HG02763 (cell line): ENCODE results near the gene PRSS1.
"Not testable (repeated sequence)": the region's sequence is repeated elsewhere in the genome, so short reads cannot be mapped to it uniquely, and the experiment has no call there.

Experiments used
- ATAC-seq: cut with Tn5 transposase; IDR thresholded peaks from one replicate; pipeline ENCODE4 v1.9.1; 2021; ENCODE audit warnings: mild to moderate bottlenecking, moderate library complexity; ENCODE audit not compliant: unreplicated experiment

PRSS1 gene

DNA sequence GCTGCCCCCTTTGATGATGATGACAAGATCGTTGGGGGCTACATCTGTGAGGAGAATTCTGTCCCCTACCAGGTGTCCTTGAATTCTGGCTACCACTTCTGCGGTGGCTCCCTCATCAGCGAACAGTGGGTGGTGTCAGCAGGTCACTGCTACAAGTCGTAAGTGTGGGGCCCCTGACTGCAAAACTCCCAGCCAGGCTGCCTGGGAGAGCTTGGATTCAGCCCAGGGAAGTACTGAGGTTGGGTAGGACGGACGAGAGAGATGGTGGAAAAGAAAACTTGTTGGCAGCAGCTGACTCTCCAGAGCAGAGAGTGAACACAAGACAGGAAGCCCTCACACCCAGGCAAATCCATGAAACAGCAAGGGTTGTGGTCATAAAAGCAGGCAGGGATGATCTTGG lies 22.8 kb downstream of the PRSS1 start:
- ATAC-seq: no peak

DNA sequence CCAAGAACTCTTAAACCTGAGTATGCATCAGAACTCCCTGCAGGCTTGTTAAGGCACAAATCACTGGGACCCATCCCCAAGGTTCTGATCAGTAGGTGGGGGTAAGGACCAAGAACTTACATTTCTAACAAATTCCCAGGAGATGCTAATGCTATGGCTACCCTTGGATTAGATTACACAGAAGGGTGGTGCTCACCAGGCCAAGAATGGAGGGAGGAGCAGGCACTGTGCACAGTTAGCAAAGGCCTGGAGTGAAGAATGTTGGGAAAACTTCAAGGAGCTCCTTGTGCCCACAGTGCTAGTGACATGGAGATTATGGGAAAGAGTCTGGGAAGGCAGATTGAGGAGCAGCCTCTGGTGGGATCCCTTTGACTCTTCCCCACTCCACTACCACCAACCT lies 23.4 kb downstream of the PRSS1 start:
- no peak for ATAC-seq

DNA sequence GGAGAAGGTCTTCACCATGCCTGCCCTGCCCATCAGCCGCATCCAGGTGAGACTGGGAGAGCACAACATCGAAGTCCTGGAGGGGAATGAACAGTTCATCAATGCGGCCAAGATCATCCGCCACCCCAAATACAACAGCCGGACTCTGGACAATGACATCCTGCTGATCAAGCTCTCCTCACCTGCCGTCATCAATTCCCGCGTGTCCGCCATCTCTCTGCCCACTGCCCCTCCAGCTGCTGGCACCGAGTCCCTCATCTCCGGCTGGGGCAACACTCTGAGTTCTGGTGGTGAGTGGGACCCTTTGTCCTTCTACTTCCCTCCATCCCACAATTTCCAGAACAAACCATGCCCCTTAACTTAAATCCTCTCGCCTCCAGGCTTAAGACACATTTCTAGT lies 24.0 kb downstream of the PRSS1 start:
- ATAC-seq: no peak

DNA sequence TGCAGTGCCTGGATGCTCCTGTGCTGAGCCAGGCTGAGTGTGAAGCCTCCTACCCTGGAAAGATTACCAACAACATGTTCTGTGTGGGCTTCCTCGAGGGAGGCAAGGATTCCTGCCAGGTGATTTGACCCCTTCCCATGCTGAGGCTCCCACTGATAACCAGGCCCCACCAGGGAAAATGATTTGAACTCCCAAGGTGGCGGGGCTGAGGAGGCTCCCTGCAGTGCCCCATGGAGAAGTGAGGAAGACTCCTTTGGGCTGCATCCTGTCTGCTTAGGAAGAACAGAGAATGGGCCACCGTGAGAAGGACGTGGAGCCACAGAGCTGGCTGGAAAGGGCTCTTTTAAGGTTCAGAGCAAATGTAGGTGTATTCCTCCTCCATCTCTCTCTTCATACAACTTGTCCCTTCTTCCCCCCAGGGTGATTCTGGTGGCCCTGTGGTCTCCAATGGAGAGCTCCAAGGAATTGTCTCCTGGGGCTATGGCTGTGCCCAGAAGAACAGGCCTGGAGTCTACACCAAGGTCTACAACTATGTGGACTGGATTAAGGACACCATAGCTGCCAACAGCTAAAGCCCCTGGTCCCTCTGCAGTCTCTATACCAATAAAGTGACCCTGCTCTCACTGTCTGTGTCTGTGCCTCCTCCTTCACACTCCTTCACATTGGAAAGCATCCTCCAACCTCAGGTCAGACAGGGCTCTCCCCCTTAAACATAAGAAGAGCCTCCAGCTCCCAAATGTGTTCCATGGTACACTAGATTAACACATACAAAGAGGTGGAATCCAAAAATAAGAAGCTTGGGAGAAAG lies 24.9 kb downstream of the PRSS1 start:
- no peak for ATAC-seq

DNA sequence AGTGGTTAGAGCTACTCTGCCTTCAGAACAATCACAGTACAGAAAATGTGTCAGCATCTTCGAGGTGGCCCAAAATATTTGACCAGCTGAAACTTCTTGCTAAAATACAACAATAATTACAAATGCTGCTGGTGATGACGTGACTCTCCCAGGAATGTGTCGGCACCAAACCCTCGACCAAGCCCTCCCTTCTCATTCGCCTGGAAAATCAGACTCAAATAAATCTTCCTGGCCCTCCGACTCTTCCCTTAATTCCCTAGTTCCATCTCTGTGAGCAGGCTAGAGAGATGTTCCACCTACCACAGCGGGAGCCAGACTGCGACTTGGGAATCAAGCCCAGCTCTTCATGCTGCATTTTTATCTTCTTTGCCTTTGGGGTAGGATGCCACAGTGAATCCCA lies 25.6 kb downstream of the PRSS1 start:
- no peak for ATAC-seq

DNA sequence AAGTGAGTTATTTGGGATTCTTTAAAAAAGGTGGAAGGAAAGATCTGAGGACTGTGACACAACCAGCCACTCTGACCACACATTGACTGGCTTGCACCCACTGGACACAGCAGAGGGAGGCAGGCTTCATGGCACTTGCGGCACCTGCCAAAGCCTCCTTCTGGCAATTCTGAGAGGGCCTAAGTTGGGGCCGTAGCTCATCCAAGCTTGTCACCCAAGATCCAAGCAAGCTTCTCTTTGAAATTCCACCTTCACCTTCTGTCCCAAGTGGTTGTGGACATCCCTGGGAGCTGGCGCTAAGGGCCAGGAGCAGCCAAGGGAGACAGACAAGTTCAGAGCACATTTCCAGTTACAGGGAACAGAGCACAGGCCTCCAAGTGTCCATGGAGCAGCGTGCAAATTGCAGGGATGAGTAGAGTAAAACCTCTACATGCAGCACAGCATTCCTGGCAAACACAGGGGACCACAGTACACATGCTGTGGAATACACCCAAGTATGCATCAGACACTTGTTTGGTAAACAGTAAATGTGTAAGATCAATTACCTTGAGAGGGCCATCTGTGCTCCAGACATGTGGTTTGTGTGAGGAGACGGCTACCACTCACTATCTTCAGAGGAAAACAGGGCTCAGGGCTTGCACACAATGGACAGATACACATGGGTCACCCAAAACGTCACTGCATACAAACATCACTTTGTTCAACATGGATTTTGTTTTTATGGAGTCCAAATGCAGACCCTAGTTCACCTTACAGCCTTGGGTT lies 26.3 kb downstream of the PRSS1 start:
- ATAC-seq: not testable (repeated sequence)

DNA sequence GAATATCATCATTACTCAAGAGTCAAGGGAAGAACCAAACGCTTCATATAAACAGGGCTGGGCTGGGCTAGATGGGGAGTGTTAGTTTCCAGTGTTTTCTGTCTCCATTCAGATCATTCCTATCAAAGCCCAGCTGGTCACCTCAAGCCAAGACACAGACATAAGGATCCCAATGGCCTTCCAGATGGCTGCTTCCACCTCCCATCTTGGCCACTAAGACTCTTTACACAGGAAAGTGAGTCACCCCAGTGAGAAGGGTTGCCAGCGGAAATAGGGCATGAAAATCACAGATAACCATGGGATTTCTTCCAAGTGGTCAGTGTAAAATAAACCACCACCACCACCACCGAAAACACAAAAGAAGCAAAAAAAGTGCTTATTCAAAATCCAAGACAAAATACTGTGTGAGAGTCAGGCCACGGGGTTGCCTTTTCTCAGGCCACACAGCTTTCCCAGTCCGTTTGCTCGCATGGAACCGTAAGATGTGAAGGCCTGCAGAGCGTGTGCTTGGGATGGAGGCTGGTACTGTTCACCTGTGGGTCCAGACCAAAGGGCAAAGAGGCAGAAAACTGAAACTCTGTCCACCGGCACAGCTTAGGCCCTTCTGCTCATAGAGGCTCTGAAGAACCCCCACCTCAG lies 27.1 kb downstream of the PRSS1 start:
- ATAC-seq: no peak

DNA sequence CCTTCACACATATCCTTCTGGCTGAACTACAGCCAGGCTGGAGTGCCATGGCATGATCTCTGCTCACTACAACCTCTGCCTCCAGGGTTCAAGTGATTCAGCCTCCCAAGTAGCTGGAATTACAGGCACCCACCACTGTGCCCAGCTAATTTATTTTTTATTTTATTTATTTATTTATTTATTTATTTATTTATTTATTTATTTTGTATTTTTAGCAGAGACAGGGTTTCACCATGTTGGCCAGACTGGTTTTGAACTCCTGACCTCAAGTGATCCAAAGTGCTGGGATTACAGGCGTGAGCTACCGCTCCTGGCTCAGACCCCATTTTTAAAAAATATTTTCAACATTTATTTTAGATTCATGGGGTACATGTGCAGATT lies 27.6 kb downstream of the PRSS1 start:
- not testable (repeated sequence) for ATAC-seq

DNA sequence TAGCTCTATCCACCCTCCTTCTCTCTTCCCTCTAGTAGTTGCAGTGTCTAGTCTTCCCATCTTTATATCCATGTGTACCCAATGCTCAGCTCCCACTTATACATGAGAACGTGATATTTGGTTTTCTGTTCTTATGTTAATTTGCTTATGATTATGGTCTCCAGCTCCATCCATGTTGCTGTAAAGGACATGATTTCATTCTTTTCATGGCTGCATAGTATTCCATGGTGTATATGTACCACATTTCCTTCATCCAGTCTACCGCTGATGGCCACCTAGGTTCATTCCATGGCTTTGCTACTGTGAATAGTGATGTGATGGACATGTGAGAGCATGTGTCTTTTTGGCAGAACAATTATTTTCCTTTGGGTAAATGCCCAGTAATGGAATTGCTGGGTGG lies 28.0 kb downstream of the PRSS1 start:
- ATAC-seq: no peak

DNA sequence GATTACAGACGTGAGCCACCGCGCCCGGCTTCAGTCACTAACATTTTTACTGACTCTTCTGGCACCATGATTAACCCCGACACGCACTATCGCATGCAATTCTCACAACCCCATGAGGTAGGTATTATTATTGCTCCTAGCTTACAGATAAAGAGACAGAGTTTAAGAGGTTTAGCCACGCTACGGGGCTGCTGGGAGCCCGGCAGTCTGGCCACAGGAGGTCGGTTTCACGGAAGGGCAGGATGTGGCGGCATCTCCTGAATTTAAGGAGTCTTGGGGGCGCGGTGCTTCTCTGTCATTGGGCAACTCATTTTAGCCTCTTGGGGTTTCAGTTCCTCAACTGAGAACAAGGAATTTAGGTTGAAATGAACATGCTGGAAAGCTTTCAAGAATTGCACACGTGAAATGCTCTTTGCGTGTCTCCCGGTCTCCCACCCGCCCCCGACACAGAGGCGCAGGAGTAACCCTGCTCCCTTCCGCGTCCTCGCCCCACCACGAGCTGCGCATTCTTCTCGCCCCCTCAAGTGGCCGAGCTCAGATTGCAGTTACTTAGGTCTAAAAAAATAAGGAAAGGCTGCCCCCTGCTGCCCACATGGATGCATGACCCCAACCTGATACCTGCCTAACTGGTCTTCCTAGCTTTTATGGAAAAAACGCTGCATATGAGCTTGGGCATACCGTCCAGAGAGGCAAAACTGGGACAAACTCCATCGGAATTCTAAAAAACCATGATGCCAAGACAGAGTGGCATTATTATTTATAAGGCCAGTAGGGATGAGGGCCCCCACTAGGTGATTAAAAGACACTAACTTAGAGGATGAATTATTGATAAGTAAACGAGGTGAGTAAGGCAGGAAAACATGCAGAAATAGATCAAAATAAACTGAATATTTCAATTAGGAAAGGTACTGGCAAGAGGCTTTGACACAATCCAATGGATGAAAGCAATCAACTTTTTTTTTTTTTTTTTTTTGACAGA lies 33.9 kb downstream of the PRSS1 start:
- ATAC-seq: peak; percentile 93

DNA sequence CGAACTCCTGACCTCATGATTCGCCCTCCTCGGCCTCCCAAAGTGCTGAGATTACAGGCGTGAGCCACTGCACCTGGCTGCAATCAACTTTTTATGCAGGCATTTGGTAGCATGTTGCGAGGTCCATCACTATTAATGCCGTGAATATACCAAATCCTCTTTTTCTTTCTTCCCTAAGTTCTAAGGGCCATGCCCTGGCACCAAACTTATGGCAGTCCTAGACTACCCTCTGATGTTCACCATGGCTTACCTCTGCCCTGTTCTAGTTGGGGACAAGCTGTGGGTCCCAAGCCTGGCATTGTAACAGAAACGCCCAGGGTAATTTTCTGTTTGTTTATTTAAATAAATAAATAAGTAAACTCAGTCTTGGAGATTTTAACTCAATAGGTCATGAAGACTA lies 34.8 kb downstream of the PRSS1 start:
- ATAC-seq: no peak

DNA sequence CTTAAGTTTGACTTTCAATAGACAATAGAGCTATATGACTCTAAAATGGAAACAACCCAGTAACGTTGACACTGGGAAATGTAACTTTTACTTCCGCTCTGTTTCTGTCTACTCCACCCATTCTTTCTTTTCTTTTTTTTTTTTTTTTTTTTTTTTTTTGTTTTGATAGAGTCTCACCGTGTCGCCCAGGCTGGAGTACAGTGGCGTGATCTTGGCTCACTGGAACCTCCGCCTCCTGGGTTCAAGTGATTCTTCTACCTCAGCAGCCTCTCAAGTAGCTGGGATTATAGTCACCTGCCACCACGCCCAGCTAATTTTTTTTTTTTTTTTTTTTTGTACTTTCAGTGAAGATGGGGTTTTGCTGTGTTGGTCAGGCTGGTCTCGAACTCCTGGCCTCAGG lies 35.4 kb downstream of the PRSS1 start:
- ATAC-seq: no peak

DNA sequence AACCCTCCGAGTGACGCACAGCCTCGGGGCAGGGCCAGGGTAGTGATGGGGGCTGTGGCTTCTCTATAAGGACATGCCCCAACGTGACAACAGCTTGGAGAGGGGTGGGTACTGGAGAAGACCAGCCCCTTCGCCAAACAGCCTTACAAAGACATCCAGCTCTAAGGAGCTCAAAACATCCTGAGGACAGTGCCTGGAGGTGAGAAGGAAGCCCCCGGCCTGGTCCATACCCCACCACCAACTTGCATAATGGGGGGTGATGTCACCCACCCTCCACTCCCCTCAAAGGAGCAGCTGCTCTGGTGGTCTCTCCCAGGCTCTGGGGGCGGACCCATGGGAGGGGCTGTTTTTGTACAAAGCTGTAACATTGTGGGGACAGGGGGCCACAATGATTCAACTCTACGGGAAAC lies 36.6 kb downstream of the PRSS1 start:
- no peak for ATAC-seq

DNA sequence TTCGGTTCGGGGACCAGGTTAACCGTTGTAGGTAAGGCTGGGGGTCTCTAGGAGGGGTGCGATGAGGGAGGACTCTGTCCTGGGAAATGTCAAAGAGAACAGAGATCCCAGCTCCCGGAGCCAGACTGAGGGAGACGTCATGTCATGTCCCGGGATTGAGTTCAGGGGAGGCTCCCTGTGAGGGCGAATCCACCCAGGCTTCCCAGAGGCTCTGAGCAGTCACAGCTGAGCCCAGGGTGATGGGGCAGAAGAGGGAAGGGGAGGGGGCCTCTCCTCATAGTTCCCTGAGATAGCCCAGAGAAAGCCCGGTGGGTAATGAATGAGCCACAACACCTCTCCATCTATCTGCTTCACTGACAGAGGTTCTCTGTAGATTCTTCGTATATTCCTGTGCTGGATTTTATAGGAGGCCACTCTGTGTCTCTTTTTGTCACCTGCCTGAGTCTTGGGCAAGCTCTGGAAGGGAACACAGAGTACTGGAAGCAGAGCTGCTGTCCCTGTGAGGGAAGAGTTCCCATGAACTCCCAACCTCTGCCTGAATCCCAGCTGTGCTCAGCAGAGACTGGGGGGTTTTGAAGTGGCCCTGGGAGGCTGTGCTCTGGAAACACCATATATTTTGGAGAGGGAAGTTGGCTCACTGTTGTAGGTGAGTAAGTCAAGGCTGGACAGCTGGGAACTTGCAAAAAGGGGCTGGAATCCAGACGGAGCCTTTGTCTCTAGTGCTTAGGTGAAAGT lies 37.9 kb downstream of the PRSS1 start:
- no peak for ATAC-seq

DNA sequence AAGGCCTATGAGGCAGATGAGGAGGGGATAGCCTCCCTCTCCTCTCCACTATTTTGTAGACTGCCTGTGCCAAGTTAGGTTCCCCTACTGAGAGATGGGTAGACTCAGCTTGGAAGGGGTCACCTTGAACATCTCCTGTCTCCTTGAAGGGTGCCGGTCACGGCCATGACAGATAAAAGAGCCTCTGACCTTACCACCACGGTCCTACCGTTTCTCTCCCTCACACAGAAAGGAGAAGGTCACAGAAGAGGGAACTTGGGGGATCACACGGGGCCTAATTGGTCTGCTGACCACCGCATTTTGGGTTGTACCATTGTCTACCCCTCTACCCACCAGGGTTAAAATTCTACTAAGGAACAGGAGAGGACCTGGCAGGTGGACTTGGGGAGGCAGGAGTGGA lies 38.5 kb downstream of the PRSS1 start:
- ATAC-seq: no peak

DNA sequence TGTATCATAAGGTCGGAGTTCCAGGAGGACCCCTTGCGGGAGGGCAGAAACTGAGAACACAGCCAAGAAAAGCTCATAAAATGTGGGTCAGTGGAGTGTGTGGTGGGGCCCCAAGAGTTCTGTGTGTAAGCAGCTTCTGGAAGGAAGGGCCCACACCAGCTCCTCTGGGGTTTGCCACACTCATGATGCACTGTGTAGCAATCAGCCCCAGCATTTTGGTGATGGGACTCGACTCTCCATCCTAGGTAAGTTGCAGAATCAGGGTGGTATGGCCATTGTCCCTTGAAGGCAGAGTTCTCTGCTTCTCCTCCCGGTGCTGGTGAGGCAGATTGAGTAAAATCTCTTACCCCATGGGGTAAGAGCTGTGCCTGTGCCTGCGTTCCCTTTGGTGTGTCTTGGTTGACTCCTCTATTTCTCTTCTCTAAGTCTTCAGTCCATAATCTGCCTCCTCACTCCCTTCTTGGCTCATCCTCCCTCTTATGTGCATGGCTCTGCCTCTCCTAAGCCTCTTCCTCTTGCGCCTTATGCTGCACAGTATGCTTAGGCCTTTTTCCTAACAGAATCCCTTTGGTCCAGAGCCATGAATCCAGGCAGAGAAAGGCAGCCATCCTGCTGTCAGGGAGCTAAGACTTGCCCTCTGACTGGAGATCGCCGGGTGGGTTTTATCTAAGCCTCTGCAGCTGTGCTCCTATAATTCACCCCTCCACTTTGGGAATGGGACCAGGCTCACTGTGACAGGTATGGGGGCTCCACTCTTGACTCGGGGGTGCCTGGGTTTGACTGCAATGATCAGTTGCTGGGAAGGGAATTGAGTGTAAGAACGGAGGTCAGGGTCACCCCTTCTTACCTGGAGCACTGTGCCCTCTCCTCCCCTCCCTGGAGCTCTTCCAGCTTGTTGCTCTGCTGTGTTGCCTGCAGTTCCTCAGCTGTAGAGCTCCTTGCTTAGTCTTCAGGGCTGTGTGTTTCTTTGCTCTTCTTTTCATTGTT lies 39.3 kb downstream of the PRSS1 start:
- no peak for ATAC-seq

DNA sequence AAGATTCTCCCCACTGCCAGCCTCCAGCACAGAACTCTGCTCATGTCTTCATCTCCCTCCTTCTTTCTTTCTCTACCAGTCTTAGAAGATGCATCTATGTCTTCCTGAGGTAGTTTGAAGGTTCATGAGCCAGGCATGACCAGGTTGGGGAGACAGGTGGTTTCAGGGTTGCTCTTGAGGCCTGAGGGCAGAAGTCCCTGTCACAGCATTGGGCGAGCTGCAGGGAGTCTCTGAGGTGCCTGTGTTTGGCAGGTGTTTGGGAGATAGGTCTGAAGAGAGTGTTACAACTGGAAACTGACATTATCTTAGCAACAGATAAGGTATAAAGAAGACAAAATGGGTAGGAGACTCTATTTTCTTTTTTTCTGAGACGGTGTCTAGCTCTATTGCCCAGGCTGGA lies 40.2 kb downstream of the PRSS1 start:
- ATAC-seq: no peak

DNA sequence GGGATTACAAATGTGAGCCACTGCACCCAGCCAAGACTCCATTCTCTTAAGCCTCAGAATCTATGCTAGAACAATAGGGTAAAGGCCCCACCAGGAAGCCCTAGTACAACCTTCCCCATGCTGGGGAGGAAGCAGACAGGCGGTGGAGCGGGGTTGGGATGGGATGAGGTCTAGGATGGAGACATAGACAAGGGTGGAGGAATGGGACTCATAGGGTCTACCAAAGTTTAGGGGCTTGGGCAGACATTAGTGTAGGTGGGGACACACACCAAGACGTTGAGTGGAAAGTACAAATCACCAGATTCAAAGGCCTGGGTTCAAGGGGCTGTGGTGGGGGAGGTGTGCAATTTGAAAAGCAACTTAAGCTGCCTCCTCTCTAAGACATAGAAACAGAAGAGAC lies 40.8 kb downstream of the PRSS1 start:
- no peak for ATAC-seq

DNA sequence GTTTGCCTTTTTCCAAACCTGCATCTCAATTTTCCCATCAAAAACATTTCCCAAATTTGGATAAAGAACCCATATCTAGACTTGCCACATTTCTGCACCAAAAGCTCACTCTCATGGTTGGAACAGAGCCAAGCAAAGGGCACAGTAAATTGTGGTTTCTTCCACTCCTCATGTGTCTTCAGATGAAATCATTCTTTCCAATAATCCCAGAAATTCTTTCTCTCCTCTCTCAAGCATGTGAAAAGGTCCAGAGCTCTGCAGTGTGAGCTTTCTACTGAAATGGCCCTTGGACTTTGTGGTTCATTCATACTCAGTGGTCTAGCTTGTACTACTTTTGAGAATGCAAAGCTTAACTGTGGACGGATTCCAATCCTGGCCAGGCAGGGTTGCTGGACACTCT lies 41.3 kb downstream of the PRSS1 start:
- ATAC-seq: no peak
